GM19452 (cell line): ENCODE measurements around the gene CALHM1.
"Not testable (repeated sequence)": the region's sequence is repeated elsewhere in the genome, so short reads cannot be mapped to it uniquely, and the experiment has no call there.

ENCODE experiments used
- ATAC-seq: cut with Tn5 transposase; IDR thresholded peaks from one replicate; pipeline ENCODE4 v1.9.1; 2021; ENCODE audit not compliant: unreplicated experiment

Gene CALHM1

DNA sequence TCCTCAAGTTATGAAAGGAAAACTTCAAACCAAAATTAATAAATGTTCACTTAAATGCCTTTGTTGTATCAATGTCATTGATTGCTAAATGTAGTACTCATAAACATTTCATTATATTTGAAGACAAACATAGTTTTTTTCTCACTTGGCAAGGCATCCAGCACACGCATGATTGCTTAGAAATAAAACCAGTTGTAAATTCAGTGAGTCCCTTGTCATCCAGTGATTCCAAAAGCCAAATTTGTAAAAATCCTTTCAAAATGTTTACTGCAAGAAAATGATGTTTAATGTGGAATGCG lies 28.7 kb upstream of the CALHM1 start:
- ATAC-seq, result no peak

- not testable (repeated sequence) for ATAC-seq
Observed at GRCh38 chr10:103486635-103487409, 28.1 kb upstream of the CALHM1 start.

GRCh38 chr10:103481974-103482531 lies 23.4 kb upstream of the CALHM1 start:
- ATAC-seq, result no peak

DNA sequence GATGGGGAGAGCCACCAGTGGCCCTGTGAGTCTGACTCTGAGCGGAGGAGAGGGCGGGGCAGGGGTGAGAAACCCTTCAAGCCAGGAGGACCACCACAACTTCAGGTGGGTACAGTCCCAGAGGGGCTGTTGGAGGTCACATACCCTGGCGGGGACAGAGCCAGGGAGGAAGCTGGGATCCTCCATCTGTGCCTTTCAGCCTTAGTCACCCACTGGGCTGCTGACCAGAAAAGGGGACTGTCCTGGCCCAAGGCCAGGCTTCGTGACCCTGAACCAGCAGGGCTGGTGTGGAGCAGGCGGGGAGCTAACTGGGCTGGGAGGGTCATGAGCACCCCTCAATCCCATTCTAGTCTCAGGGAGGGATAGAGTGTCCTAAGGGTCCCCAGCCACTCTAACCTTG lies 21.8 kb upstream of the CALHM1 start:
- no peak for ATAC-seq

- no peak for ATAC-seq
Observed at GRCh38 chr10:103479135-103479534, 20.4 kb upstream of the CALHM1 start, which contains the start of gene CALHM3. Gene CALHM3, minus strand, starts transcription at chr10:103479240. Its CDS starts 208 bp downstream, at chr10:103479032.

- ATAC-seq, result no peak
Observed at GRCh38 chr10:103478671-103479070, 20.0 kb upstream of the CALHM1 start.

DNA sequence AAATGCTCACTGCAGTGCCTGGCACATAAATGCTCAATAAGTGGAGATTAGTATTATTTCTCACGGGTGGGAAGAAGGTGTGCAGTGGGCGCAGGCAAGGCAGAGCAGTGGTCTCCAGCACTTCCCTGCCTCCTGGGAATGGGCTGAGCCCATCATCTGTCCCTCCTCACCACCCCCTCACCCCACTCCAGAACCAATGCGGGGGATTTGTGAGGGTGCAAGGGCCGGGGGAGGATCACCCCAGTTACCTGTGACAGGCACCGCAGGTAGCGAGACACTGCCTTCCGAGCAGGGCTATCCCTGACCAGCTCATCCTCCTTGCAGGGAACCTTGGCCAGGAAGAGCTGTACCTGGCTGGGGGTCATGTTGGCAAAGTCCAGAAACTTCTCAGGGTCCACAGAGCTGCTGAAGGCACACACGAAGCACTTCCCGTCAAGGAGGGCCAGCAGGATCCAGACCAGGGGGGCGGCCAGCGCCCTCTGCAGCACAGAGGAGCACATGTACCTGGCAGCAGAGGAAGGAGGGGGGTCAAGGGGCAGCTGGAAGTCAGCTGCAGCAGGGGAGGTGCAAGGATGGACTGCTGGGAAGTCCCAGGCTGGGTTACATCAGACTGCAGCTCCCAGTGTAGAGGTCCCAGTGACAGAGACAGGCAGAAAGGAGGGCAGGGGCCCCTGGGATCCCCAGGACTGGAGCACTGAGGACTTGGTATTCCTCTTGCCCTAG lies 17.5 kb upstream of the CALHM1 start:
- ATAC-seq, result no peak

DNA sequence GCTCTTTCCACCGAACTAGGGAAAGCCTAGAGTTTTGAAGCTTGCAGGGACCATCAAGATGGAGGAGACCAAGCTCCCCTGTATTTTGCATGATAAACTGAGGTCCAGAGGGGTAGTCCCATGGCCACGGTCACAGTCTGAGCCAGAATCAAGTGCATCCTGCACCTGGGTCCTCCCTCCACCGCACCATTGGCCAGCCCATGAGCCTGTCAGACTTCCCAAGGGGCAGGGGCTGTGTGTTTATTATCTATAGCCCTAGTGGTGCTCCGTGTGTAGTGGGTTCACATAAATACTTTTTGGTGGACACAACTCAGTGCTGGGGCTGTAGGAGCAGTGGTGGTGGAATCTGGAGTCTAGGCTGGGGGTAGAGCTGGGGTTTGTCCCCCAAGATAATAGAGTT lies 16.7 kb upstream of the CALHM1 start:
- no peak for ATAC-seq

DNA sequence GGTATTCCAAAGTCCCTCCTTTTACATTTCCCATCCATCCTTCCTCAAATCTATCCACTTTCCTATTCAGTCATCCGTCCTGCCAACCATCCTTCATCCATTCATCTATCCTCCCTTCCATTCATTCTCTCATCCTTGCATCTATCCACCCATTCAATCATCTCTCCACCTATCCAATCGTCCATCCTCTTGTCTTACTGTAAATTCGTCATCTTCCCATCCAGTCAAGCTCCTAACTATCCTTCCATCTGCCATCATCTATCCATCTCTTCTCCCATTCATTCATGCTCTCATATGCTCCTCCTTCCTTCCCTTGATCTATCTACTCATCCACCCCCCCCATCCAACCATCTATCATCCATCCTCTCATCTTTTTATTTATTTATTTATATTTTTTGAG lies 15.4 kb upstream of the CALHM1 start:
- no peak for ATAC-seq

- no peak for ATAC-seq
Observed at GRCh38 chr10:103473261-103473671, 14.6 kb upstream of the CALHM1 start.

DNA sequence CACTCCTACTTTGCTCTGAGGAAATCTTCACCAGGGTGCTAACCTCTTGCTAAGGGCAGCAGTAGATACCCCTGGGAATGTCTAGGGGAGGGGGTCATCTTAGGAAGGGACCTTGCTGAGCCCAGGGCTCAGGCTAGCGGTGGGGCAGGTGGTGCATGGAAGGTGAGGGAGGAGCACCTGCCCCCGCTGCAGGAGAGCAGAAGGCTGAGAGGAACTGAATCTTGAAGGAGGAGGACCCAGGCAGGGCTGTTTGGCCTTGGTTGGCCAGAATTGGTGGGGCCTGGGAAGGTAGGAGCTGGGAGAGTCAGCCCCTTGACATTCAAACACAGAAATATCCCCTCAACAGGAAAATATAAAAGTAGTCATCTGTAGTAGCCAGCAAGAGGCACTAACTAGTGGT lies 13.3 kb upstream of the CALHM1 start:
- peak; percentile 28 for ATAC-seq

DNA sequence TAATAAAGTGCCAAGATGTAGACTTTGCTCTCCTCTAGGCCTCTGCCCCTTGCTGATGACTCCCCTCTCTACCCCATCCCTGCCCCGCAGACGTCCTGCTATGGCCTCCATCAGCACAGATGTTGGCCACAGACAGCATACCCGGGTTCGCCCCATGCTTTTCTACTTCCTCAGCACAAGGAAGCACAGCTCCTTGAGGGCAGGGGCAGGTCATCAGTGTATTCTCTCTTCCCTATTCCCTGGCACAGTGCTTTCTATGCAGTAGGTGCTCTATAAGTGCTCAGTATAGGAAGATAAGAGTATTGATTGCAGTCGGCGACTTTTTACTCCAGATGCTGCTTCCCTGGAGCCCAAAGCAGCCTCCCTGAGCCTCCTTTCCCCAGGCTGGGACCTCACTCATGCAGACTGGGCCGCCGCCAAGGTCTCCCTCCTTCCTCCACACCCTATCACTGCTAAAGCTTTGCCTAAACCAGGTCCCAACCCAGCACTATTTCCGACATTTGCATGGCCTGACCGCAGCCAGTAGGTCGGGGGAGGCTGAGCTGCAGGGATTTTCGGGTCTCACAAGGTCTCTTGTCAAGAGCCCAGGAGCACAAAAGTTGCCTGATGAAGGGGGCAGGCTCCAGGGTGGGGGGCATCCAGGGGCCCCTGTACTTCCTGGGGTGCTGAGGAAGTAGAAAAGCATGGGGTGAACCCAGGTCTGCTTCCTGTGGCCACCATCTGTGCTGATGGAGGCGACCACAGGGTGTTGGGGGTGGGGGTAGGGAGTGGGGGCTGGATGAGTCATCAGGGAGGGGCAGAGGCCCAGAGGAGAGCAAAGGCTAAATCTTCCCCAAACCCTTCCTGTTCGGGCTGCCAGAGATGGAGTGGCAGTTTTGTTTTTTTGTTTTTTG lies 12.3 kb upstream of the CALHM1 start:
- peak; percentile 65 for ATAC-seq

- ATAC-seq, result no peak
Observed at GRCh38 chr10:103469201-103469600, 10.5 kb upstream of the CALHM1 start.

- peak; percentile 23 for ATAC-seq
Observed at GRCh38 chr10:103467406-103467805, 8.7 kb upstream of the CALHM1 start.

DNA sequence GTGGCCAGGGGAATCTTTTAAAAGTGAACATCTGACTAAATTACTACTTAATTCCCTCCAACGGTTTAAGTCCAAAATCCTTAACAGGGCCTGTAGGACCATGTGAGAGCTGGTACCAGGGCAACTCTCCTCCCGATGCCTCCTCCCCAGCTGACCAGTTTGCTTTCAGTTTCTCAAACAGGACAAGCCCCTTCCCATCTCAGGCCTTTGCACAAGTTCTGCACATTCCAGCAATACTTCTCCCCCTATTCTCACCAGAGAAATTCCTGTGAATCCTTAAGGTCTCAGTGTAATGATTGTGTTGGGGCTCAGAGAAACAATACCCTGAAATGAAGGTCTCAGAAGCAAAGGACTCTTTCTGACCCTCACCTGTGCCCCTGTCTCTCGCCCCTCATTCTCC lies 8.0 kb upstream of the CALHM1 start:
- no peak for ATAC-seq

DNA sequence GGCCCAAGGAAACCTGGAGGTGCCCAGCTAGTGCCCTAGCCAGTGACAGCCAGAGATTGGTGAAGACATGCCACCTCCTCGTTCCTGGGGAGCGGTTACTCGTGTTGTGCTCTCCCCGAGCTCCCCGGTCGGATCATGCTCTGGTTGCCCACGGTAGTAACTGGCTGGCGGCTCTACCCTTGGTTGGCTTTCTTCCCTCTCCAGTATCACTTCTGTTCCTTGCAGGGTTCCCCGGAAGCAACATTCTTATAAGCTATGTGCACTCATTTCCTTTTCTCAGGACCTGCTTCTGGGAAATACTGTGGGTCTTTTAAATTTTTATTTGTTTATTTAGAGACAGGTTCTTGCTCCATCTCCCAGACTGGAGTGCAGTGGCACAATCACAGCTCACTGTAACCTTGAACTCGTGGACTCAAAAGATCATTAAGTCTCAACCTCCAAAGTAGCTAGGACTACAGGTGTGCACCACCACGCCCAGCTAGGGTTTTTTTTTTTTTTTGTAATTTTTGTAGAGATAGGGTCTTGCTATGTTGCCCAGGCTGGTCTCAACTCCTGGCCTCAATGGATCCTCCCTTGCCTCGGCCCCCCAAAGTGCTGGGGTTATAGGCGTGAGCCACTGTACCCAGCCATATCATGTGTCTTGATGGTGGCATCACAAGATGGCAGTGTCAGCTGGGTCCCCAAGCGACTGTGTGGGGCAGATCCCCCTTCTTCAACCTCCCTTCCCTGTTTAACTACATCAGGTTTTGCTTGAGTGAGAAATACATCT lies 6.9 kb upstream of the CALHM1 start:
- no peak for ATAC-seq

DNA sequence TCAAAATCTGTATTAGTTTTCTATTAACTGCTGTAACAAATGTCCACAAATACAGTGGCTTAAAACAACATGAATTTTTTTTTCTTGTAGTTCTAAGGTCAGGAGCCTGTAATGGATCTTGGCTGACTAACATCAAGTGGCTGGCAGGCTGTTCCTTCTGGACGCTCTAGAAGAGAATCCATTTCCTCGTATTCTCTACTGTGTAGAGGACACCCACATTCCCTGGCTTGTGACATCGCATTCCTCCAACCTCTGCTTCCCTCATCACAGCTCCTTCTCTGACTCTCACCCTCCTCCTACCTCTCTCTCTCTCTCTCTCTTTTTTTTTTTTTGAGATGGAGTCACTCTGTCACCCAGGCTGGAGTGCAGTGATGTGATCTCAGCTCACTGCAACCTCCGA lies 4.8 kb upstream of the CALHM1 start:
- no peak for ATAC-seq

GRCh38 chr10:103459615-103460014 lies 915 bp upstream of the CALHM1 start:
- ATAC-seq, result no peak

DNA sequence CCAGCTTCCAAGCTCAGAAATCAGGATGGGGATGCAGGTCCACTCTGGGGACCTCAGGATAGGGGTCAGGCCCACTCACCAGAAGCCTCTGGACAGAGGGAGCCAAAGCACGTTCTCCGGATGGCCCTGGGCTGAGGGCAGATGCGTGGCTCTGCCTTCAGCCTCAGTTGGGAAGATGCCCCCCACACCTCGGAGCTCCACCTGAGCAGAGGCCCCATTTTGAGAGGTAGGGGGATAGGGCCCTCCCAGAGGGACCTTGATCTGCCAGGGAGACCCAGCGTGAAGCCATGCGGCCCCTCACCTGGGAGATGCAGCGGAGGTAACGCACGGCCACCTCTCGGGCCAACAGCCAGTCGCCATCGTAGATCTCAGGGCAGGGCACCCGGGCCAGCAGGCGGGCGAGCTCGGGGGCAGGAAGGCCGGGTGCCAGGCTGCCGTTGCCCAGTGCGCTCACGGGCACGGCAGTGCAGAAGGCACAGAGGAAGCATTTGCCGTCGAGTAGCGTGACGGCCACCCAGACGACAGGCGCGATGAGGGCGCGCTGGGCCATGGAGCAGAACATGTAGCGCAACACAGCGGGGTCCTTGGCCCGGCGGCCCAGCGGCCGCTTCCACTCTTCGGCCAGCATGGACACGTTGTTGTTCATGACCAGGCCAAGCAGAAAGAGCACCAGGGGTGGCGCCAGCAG lies 660 bp downstream of the CALHM1 start:
- no peak for ATAC-seq

DNA sequence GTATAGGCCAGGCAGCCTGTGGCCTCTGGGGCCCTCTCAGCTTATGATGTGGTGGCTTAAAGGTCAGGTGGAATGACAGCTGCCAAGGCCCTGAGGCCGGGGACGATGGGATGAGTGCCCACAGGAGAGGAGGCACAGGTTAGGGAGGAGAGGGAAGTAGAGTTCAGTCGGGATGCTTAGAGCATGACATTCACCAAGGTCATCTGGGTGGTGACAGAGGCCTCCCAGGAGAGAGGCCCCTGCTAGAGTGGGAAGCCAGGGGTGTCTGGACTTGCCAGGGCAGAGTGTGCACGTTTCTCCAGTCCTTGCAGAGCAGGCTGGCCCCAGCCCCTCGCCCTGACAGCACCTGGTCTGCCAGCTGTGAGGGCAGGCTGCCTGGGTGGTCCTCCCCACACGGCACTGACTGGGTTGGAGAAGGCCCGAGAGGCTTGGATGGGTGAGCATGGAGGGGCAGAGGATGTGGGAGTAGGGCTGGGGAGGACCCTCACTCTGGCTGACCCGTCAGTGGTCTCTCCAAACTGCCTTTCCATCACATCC lies 1.5 kb downstream of the CALHM1 start:
- no peak for ATAC-seq
